Uterus (tissue), 4 donors: ENCODE data around the gene KLB. TPM values are rescaled to one million over a fixed set of nuclear protein-coding genes. Genes with fewer than 3 reads are reported as not detected.

Experiments used
- DNase-seq, 2 donors: peaks; one replicate each; pipeline ENCODE4 v3.0.0-alpha.2; 2019 to 2020
- H3K27ac ChIP-seq, 2 donors: fragments of 200-600 bp; sonication (generic); 1 replicate in 1 of 2; 2 replicates in 1 of 2; pipeline ENCODE4 v1.5.1; 2016 to 2018
- H3K27me3 ChIP-seq, 2 donors: fragments of 200-600 bp; sonication (generic); one replicate each; pipeline ENCODE4 v1.5.1; 2018 to 2019; ENCODE audit warnings: control low read depth in 1 of 2
- H3K36me3 ChIP-seq, 2 donors: fragments of 200-600 bp; sonication (generic); one replicate each; pipeline ENCODE4 v1.5.1; 2019; ENCODE audit warnings: control low read depth in 1 of 2
- H3K4me1 ChIP-seq, 2 donors: fragments of 200-600 bp; sonication (generic); one replicate each; pipeline ENCODE4 v1.5.1; 2018 to 2019; ENCODE audit warnings: control low read depth in 1 of 2
- H3K4me3 ChIP-seq, 2 donors: fragments of 200-600 bp; sonication (generic); 1 replicate in 1 of 2; 2 replicates in 1 of 2; pipeline ENCODE4 v1.5.1; 2018 to 2019; ENCODE audit warnings: mild to moderate bottlenecking in 1 of 2
- H3K9me3 ChIP-seq, 2 donors: fragments of 200-600 bp; sonication (generic); one replicate each; pipeline ENCODE4 v1.5.1; 2019; ENCODE audit warnings: control low read depth in 1 of 2
- CTCF ChIP-seq, 4 experiments: fragments of 200-600 bp in 2 of 4; fragments of 450-650 bp in 2 of 4; sonication (generic) in 2 of 4; IDR thresholded peaks; one replicate each; pipeline ENCODE4 v1.5.1; 2016 to 2019; ENCODE audit warnings: antibody characterized with exemption in 4 of 4, mild to moderate bottlenecking in 2 of 4, moderate library complexity in 1 of 4
- POLR2A ChIP-seq, 2 donors: fragments of 450-650 bp; IDR thresholded peaks; one replicate each; pipeline ENCODE4 v1.6.1; 2016; ENCODE audit warnings: antibody characterized with exemption in 2 of 2, mild to moderate bottlenecking in 1 of 2, moderate library complexity in 1 of 2
- intact Hi-C: fragments of 100-400 bp; cut with DNase I; formaldehyde crosslinking; loops from one replicate; pipeline ENCODE4 v1.15.1; 2023; ENCODE audit warnings: low total_unique reads
- total RNA-seq, 4 donors: library from RNA; depleted of rRNA in 3 of 4; stranded (reverse); fragments of >200 nt in 3 of 4; gene quantifications; one replicate each; pipeline versions ENCODE4 v1.1.0 to v1.2.4, GENCODE V29; 2014 to 2023
- donor health status: DM: yes; HTN: yes; CAD: no.

KLB gene
- total RNA-seq, 4 donors from 2014 or later: 0.21 TPM; not detected in 3

- TF ChIP-seq POLR2A (IDR thresholded peaks at IDR 0.05): no peak
- TF ChIP-seq CTCF (IDR thresholded peaks at IDR 0.05): no peak
- no peaks in the 10 kb centered on the region for H3K9me3 ChIP-seq
Observed at GRCh38 chr4:39426728-39427127, 20.0 kb downstream of the KLB start.

DNA sequence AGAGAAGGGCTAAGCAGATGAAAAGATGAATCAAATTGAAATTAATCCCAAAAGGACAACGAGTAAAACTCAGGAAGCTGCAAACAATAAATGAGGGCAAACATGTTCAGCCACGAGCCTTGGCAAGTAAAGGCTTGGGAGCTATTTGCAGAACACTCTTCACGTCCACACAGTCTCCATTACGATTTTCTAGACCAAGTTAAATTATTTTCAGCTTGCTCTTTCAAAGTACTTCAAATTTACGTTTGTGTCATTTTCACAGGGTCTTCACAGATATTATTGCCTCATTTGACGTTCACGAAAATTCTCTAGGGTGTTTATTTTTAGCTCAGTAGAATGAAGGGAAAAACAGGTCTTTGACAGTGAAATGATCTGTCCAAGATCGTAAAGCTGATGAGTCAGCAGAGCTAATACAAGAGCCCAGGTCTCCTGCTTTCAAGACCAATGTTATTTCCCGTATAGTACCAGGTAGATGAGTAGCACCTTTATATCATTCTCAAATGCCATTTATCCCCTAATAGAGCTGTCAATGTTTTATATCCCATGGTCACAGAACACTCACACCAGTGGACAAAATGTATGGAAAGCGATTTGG, 20.9 kb downstream of the KLB start:
- Histone ChIP-seq H3K9me3 (no peaks in the 10 kb centered on the region), H3K36me3 (no peaks in the 10 kb centered on the region), H3K4me1 (no peaks in the 10 kb centered on the region), H3K27me3 (no peaks in the 10 kb centered on the region), H3K27ac (no peak overlapping the region), H3K4me3 (no peak overlapping the region)
- intact Hi-C loops: no loop called here
- DNase-seq: no peak
- TF ChIP-seq CTCF (IDR thresholded peaks at IDR 0.05): no peak
- TF ChIP-seq POLR2A (IDR thresholded peaks at IDR 0.05): no peak

More at GRCh38 chr4:39426728-39427127, 20.0 kb downstream of the KLB start:
- Histone ChIP-seq H3K4me3 (no peak overlapping the region), H3K4me1 (no peaks in the 10 kb centered on the region), H3K27me3 (no peaks in the 10 kb centered on the region), H3K36me3 (no peaks in the 10 kb centered on the region), H3K27ac (no peak overlapping the region)
- intact Hi-C loops: no loop called here
- DNase-seq: no peak

DNA sequence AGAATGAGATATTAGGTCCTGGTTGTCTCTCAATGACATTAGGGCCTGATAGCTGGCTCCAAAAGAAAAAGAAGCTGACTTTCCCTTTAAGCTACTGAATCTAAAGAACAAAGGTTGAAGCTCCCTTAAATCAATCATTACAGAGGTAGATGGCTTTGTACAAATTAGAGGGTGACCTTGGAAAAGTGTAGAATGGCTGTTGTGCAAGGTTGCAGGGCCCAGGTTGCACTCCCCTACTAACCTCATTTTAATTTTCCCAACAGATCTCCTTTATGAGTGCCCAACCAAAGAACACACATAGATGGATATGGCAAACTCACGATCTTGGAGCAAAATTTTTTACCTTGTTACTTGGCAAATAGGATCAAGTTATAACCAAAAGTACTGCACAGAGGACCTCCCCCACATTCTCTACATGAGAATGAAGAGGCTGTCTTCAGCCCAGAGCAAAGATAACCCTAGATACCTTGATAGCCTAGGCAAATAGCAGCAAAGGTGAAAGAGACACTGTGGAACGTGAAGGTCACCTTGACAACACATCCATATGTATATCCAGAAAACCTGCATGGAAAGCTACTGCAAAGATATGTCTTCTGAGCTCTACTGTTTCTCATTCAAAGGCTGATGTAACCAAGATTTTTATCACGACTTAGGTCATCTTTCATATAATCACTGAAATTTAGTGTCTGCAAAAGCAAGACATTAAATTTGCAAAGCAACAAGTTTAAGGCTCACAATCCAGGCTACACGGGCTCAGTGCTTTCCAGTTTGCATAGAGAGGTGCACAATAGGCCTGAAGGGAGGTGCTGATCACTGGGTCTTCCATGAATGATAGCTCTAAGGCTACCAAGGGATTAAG, 23.0 kb downstream of the KLB start:
- no peaks in the 10 kb centered on the region for H3K27me3 ChIP-seq
- H3K9me3 ChIP-seq: no peaks in the 10 kb centered on the region
- no peak for DNase-seq
- H3K4me3 ChIP-seq: no peak overlapping the region
- H3K4me1 ChIP-seq: no peaks in the 10 kb centered on the region
- TF ChIP-seq POLR2A (IDR thresholded peaks at IDR 0.05) (no peak), CTCF (IDR thresholded peaks at IDR 0.05) (no peak)
- no peaks in the 10 kb centered on the region for H3K36me3 ChIP-seq
- H3K27ac ChIP-seq: no peak overlapping the region
- intact Hi-C loops: no loop called here

- no peaks in the 10 kb centered on the region for H3K4me1 ChIP-seq
- no peak for TF ChIP-seq CTCF (IDR thresholded peaks at IDR 0.05)
- no peak for TF ChIP-seq POLR2A (IDR thresholded peaks at IDR 0.05)
- intact Hi-C loops: no loop called here
- no peaks in the 10 kb centered on the region for H3K27me3 ChIP-seq
- no peaks in the 10 kb centered on the region for H3K9me3 ChIP-seq
- no peak overlapping the region for H3K4me3 ChIP-seq
- H3K27ac ChIP-seq: no peak overlapping the region
- H3K36me3 ChIP-seq: no peaks in the 10 kb centered on the region
- no peak for DNase-seq
Observed at GRCh38 chr4:39433878-39434492, 27.3 kb downstream of the KLB start.
